M059J (cell line): ENCODE results near the gene MPEG1. TPM values are rescaled to one million over a fixed set of nuclear protein-coding genes. Genes with fewer than 3 reads are reported as not detected.

Source experiments
- DNase-seq: peaks from one replicate; pipeline ENCODE4 v3.0.0-alpha.2; 2012; ENCODE audit warnings: low read depth
- total RNA-seq: library from RNA; depleted of rRNA; stranded (reverse); fragments of >200 nt; shearing (Covaris generic); gene quantifications from 2 replicates; pipeline ENCODE4 v1.2.3, GENCODE V29; 2014

MPEG1 gene
- total RNA-seq, 1 experiment from 2014 or later = not detected

- DNase-seq = no peak
Measured at GRCh38 chr11:59218319-59218718, 5.6 kb upstream of the MPEG1 start.

GRCh38 chr11:59216641-59217564 lies 4.2 kb upstream of the MPEG1 start:
- DNase-seq = peak; percentile 44

- no peak for DNase-seq
Measured at GRCh38 chr11:59214141-59214893, 1.6 kb upstream of the MPEG1 start.

GRCh38 chr11:59212222-59212621 lies 505 bp downstream of the MPEG1 start:
- DNase-seq = no peak

GRCh38 chr11:59208956-59209355 lies 3.8 kb downstream of the MPEG1 start:
- no peak for DNase-seq

- peak; percentile 45 for DNase-seq
Measured at GRCh38 chr11:59207988-59208451, 4.7 kb downstream of the MPEG1 start.

- peak; percentile 37 for DNase-seq
Measured at GRCh38 chr11:59206635-59207034, 6.1 kb downstream of the MPEG1 start.

GRCh38 chr11:59205648-59206047 lies 7.1 kb downstream of the MPEG1 start:
- no peak for DNase-seq

- DNase-seq = peak; percentile 26
Measured at GRCh38 chr11:59204746-59205145, 8.0 kb downstream of the MPEG1 start.

- no peak for DNase-seq
Measured at GRCh38 chr11:59201353-59201752, 11.4 kb downstream of the MPEG1 start.

- no peak for DNase-seq
Measured at GRCh38 chr11:59200423-59200746, 12.3 kb downstream of the MPEG1 start.

GRCh38 chr11:59199546-59200422 lies 12.9 kb downstream of the MPEG1 start:
- no peak for DNase-seq

GRCh38 chr11:59198726-59199125 lies 14.0 kb downstream of the MPEG1 start:
- DNase-seq = no peak

GRCh38 chr11:59197991-59198390 lies 14.7 kb downstream of the MPEG1 start:
- DNase-seq = peak; percentile 52

GRCh38 chr11:59196777-59197176 lies 15.9 kb downstream of the MPEG1 start:
- no peak for DNase-seq

- no peak for DNase-seq
Measured at GRCh38 chr11:59195586-59195985, 17.1 kb downstream of the MPEG1 start.

- no peak for DNase-seq
Measured at GRCh38 chr11:59193587-59194130, 19.1 kb downstream of the MPEG1 start.

- DNase-seq = no peak
Measured at GRCh38 chr11:59192446-59193020, 20.2 kb downstream of the MPEG1 start.

GRCh38 chr11:59191890-59192289 lies 20.8 kb downstream of the MPEG1 start:
- no peak for DNase-seq

- no peak for DNase-seq
Measured at GRCh38 chr11:59191095-59191494, 21.6 kb downstream of the MPEG1 start.

GRCh38 chr11:59189986-59190385 lies 22.7 kb downstream of the MPEG1 start:
- no peak for DNase-seq
